ENCODE data around the gene AP1S1. TPM values are rescaled to one million over a fixed set of nuclear protein-coding genes. Genes with fewer than 3 reads are reported as not detected.
"Not testable (repeated sequence)": the region's sequence is repeated elsewhere in the genome, so short reads cannot be mapped to it uniquely, and the experiment has no call there.

AP1S1 gene
- total RNA-seq, 1 donor from 2014 or later: 181 TPM

GRCh38 chr7:101198476-101198875 is 44.2 kb downstream of the AP1S1 start:
- H3K27me3 ChIP-seq (ENCODE audit: insufficient read depth, low read length): peaks cover 26% of the 10 kb centered on the region
- DNase-seq (ENCODE audit: low read depth) (no peak), FAIRE-seq (no peak)
- TF ChIP-seq EZH2 (IDR thresholded peaks at IDR 0.05; ENCODE audit: insufficient read depth, low read length) (no peak), CTCF (IDR thresholded peaks at IDR 0.05; ENCODE audit: insufficient read depth, low read depth, low read length) (no peak)
- H3K36me3 Mint-ChIP-seq (ENCODE audit: low read depth, unreplicated experiment): no peaks in the 10 kb centered on the region
- no peak overlapping the region for H3K27ac Mint-ChIP-seq (ENCODE audit: unreplicated experiment)
- peaks cover 29% of the 10 kb centered on the region for H3K27me3 Mint-ChIP-seq (ENCODE audit: low read depth, unreplicated experiment)
- H2AFZ ChIP-seq (ENCODE audit: low read depth, low read length): no peak overlapping the region
- no peak overlapping the region for H3K27ac ChIP-seq (ENCODE audit: low read depth, low read length)
- no peak overlapping the region for H3K4me3 ChIP-seq (ENCODE audit: insufficient read depth, low read depth, low read length)
- H3K4me1 Mint-ChIP-seq (ENCODE audit: low read depth, unreplicated experiment): no peaks in the 10 kb centered on the region
- H4K20me1 ChIP-seq (ENCODE audit: insufficient read depth, low read length): peaks cover 3% of the 10 kb centered on the region
- peaks cover 2% of the 10 kb centered on the region for H3K4me1 ChIP-seq (ENCODE audit: insufficient read depth, low read length)
- no peak overlapping the region for H3K4me2 ChIP-seq (ENCODE audit: low read length)
- H3K9me3 Mint-ChIP-seq (ENCODE audit: unreplicated experiment): no peaks in the 10 kb centered on the region
- H3K79me2 ChIP-seq (ENCODE audit: insufficient read depth, low read length): no peaks in the 10 kb centered on the region
- no peak overlapping the region for H3K9ac ChIP-seq (ENCODE audit: low read length)
- no peak overlapping the region for H3K4me3 Mint-ChIP-seq (ENCODE audit: unreplicated experiment)
- no peaks in the 10 kb centered on the region for H3K9me3 ChIP-seq (ENCODE audit: insufficient read depth, low read depth, low read length)
- H3K36me3 ChIP-seq (ENCODE audit: insufficient read depth, low read length): no peaks in the 10 kb centered on the region

- H3K36me3 ChIP-seq (ENCODE audit: insufficient read depth, low read length); H3K4me3 Mint-ChIP-seq (ENCODE audit: unreplicated experiment); FAIRE-seq; H4K20me1 ChIP-seq (ENCODE audit: insufficient read depth, low read length); H3K27ac Mint-ChIP-seq (ENCODE audit: unreplicated experiment); H3K9me3 Mint-ChIP-seq (ENCODE audit: unreplicated experiment); H3K4me1 Mint-ChIP-seq (ENCODE audit: low read depth, unreplicated experiment); DNase-seq (ENCODE audit: low read depth); H2AFZ ChIP-seq (ENCODE audit: low read depth, low read length); H3K9me3 ChIP-seq (ENCODE audit: insufficient read depth, low read depth, low read length); H3K36me3 Mint-ChIP-seq (ENCODE audit: low read depth, unreplicated experiment); H3K4me2 ChIP-seq (ENCODE audit: low read length); H3K9ac ChIP-seq (ENCODE audit: low read length); H3K79me2 ChIP-seq (ENCODE audit: insufficient read depth, low read length); H3K4me3 ChIP-seq (ENCODE audit: insufficient read depth, low read depth, low read length); H3K27ac ChIP-seq (ENCODE audit: low read depth, low read length); H3K4me1 ChIP-seq (ENCODE audit: insufficient read depth, low read length): not testable (repeated sequence)
- peaks cover 34% of the 10 kb centered on the region for H3K27me3 Mint-ChIP-seq (ENCODE audit: low read depth, unreplicated experiment)
- H3K27me3 ChIP-seq (ENCODE audit: insufficient read depth, low read length): peaks cover 24% of the 10 kb centered on the region
Measured at GRCh38 chr7:101199522-101199921, 45.2 kb downstream of the AP1S1 start.

DNA sequence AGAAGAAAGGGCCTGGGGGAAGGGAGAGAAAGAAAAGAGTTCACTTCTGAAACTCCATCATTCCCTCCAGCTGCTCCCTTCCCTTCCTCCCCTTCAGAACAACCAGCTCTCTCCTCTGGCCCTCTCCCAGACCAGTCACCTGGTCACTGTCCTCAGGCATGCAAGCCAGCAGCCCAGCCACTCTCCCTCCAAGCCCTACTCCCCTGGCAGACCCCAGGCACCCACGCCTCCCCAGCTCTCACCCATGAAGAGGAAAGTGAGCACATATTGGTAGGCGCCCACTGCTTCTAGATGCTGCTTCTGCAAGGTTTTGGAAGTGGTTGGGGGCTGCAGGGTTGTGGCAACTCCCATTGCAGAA is 46.2 kb downstream of the AP1S1 start:
- H4K20me1 ChIP-seq (ENCODE audit: insufficient read depth, low read length): peaks cover 3% of the 10 kb centered on the region
- no peaks in the 10 kb centered on the region for H3K36me3 Mint-ChIP-seq (ENCODE audit: low read depth, unreplicated experiment)
- FAIRE-seq (no peak), DNase-seq (ENCODE audit: low read depth) (no peak)
- H3K4me1 Mint-ChIP-seq (ENCODE audit: low read depth, unreplicated experiment): no peaks in the 10 kb centered on the region
- H3K4me3 ChIP-seq (ENCODE audit: insufficient read depth, low read depth, low read length): no peak overlapping the region
- H3K4me3 Mint-ChIP-seq (ENCODE audit: unreplicated experiment): no peak overlapping the region
- peaks cover 24% of the 10 kb centered on the region for H3K27me3 ChIP-seq (ENCODE audit: insufficient read depth, low read length)
- H3K27ac ChIP-seq (ENCODE audit: low read depth, low read length): no peak overlapping the region
- TF ChIP-seq EZH2 (IDR thresholded peaks at IDR 0.05; ENCODE audit: insufficient read depth, low read length) (no peak), CTCF (IDR thresholded peaks at IDR 0.05; ENCODE audit: insufficient read depth, low read depth, low read length) (no peak)
- no peaks in the 10 kb centered on the region for H3K79me2 ChIP-seq (ENCODE audit: insufficient read depth, low read length)
- no peak overlapping the region for H3K4me2 ChIP-seq (ENCODE audit: low read length)
- H3K27me3 Mint-ChIP-seq (ENCODE audit: low read depth, unreplicated experiment): peaks cover 30% of the 10 kb centered on the region
- H3K4me1 ChIP-seq (ENCODE audit: insufficient read depth, low read length): peaks cover 2% of the 10 kb centered on the region
- H3K9me3 Mint-ChIP-seq (ENCODE audit: unreplicated experiment): no peaks in the 10 kb centered on the region
- H3K9ac ChIP-seq (ENCODE audit: low read length): no peak overlapping the region
- H2AFZ ChIP-seq (ENCODE audit: low read depth, low read length): no peak overlapping the region
- H3K27ac Mint-ChIP-seq (ENCODE audit: unreplicated experiment): no peak overlapping the region
- H3K9me3 ChIP-seq (ENCODE audit: insufficient read depth, low read depth, low read length): no peaks in the 10 kb centered on the region
- H3K36me3 ChIP-seq (ENCODE audit: insufficient read depth, low read length): no peaks in the 10 kb centered on the region
